K562 (cell line): Measurements from ENCODE around the gene NR1D1. TPM values are rescaled to one million over a fixed set of nuclear protein-coding genes. Genes with fewer than 3 reads are reported as not detected.

Experiments
- ATAC-seq: fragments of 200-7000 bp; cut with Tn5 transposase; 3 replicates; pipeline ENCODE4 v1.9.1; 2020; ENCODE audit warnings: moderate library complexity
- BruUV-seq: library from RNA; stranded (reverse); fragments of 400-500 nt; replicated peaks from 2 replicates; lab custom pipeline; 2021; lab: Mats Ljungman, UMichigan
- CTCF ChIA-PET: fragments of 300-600 bp; formaldehyde crosslinking; extraction: SDS; loops from one replicate; lab custom pipeline; 2021; ENCODE audit warnings: low intra/inter-chr PET ratio; lab: Yijun Ruan, JAX
- POLR2A ChIA-PET: fragments of 300-600, 350-650 bp; sonication (Branson Sonifier 250); formaldehyde crosslinking; extraction: SDS; loops from one replicate; lab custom pipeline; 2021; ENCODE audit warnings: antibody characterized with exemption, inconsistent platforms; lab: Yijun Ruan, JAX
- DNase-seq, 4 experiments: peaks; one replicate each; pipeline versions ENCODE4 v3.0.0 to v3.0.0-alpha.2; 2011 to 2018; ENCODE audit warnings: low spot score in 3 of 4, mixed read lengths in 3 of 4; ENCODE audit errors: extremely low read depth in 1 of 4
- FAIRE-seq: peaks from 2 replicates; lab custom pipeline; 2011; peaks lifted over from hg19 to GRCh38; lab: Jason Lieb, UNC
- H2AFZ ChIP-seq: 2 replicates; pipeline ENCODE4 v1.6.0; 2011; ENCODE audit warnings: low read depth, low read length, control low read depth, inconsistent platforms
- H3K27ac ChIP-seq: fragments of 200-600 bp; 3 replicates; pipeline ENCODE4 v1.8.0; 2011; ENCODE audit warnings: low read depth, mild to moderate bottlenecking, control low read depth, inconsistent platforms, low read length, moderate library complexity, mixed read lengths; ENCODE audit errors: extremely low read depth
- H3K27me3 ChIP-seq, 2 experiments: fragments of 300-600 bp in 1 of 2; 2 replicates in 1 of 2; 3 replicates in 1 of 2; pipeline versions ENCODE4 v1.6.0 to v1.8.0; 2011; ENCODE audit warnings: inconsistent platforms in 2 of 2, low read length in 2 of 2, mild to moderate bottlenecking in 1 of 2, mixed read lengths in 1 of 2, moderate library complexity in 1 of 2; ENCODE audit not compliant: control insufficient read depth in 2 of 2, insufficient read depth in 2 of 2
- H3K36me3 ChIP-seq: fragments of 300-600 bp; 3 replicates; pipeline ENCODE4 v1.8.0; 2011; ENCODE audit warnings: mild to moderate bottlenecking, low read length, inconsistent platforms; ENCODE audit not compliant: control insufficient read depth, insufficient read depth
- H3K4me1 ChIP-seq, 2 experiments: fragments of 200-600 bp in 1 of 2; replicated peaks in 1 of 2; 2 replicates in 1 of 2; 3 replicates in 1 of 2; pipeline versions ENCODE4 v1.5.1 to v1.8.0; 2011; ENCODE audit warnings: inconsistent platforms in 2 of 2, low read length in 2 of 2, mild to moderate bottlenecking in 1 of 2, mixed read lengths in 1 of 2, moderate library complexity in 1 of 2; ENCODE audit not compliant: control insufficient read depth in 2 of 2, insufficient read depth in 2 of 2
- H3K4me2 ChIP-seq: 2 replicates; pipeline ENCODE4 v1.6.1; 2011; ENCODE audit warnings: low read length, control low read depth, inconsistent platforms, mixed read lengths; ENCODE audit not compliant: insufficient read depth
- H3K4me3 ChIP-seq: fragments of 200-600 bp; sonication (generic), shearing (Covaris generic); 2 replicates; pipeline ENCODE4 v1.5.1; 2016; ENCODE audit warnings: control low read depth, inconsistent platforms
- H3K79me2 ChIP-seq: fragments of 200-600 bp; 3 replicates; pipeline ENCODE4 v1.8.0; 2011; ENCODE audit warnings: low read length, inconsistent platforms; ENCODE audit not compliant: control insufficient read depth, insufficient read depth
- H3K9ac ChIP-seq, 2 experiments: 2 replicates each; pipeline versions ENCODE4 v1.6.0 to v1.6.1; 2011; ENCODE audit warnings: low read depth in 2 of 2, low read length in 2 of 2, control low read depth in 1 of 2, inconsistent platforms in 1 of 2, mild to moderate bottlenecking in 1 of 2, mixed read lengths in 1 of 2; ENCODE audit not compliant: insufficient read depth in 1 of 2
- H3K9me1 ChIP-seq: one replicate; pipeline ENCODE4 v1.6.0; 2011; ENCODE audit warnings: inconsistent platforms, mild to moderate bottlenecking, low read length, moderate library complexity; ENCODE audit not compliant: control insufficient read depth, insufficient read depth
- H3K9me3 ChIP-seq: replicated peaks from 2 replicates; pipeline ENCODE4 v1.5.1; 2011; ENCODE audit warnings: low read depth, low read length, inconsistent platforms; ENCODE audit not compliant: control insufficient read depth, insufficient read depth
- H4K20me1 ChIP-seq: replicated peaks from 2 replicates; pipeline ENCODE4 v1.6.1; 2011; ENCODE audit warnings: low read length, inconsistent platforms, mixed read lengths; ENCODE audit not compliant: control insufficient read depth, insufficient read depth
- ATF7 ChIP-seq: fragments of 450-650 bp; IDR thresholded peaks from 2 replicates; pipeline ENCODE4 v1.7.1; 2014; ENCODE audit warnings: mild to moderate bottlenecking, moderate library complexity
- HMG20B ChIP-seq: fragments of 250-450 bp; sonication (Bioruptor Pico); IDR thresholded peaks from 2 replicates; pipeline ENCODE4 v1.5.0; 2021; ENCODE audit warnings: mild to moderate bottlenecking
- HNRNPLL ChIP-seq: fragments of 200-400 bp; formaldehyde crosslinking; IDR thresholded peaks from 2 replicates; pipeline ENCODE4 v1.6.1; 2017; ENCODE audit warnings: low read length, low read depth, mild to moderate bottlenecking; ENCODE audit not compliant: poor library complexity, severe bottlenecking
- KAT8 ChIP-seq: fragments of 450-650 bp; IDR thresholded peaks from 2 replicates; pipeline ENCODE4 v1.6.1; 2016; ENCODE audit warnings: low read depth, mild to moderate bottlenecking
- RBM25 ChIP-seq: fragments of 200-400 bp; formaldehyde crosslinking; IDR thresholded peaks from 2 replicates; pipeline ENCODE4 v1.6.1; 2018; ENCODE audit warnings: low read length, low read depth, moderate library complexity; ENCODE audit not compliant: severe bottlenecking
- SETDB1 ChIP-seq: IDR thresholded peaks from one replicate; pipeline ENCODE4 v1.6.1; 2012; ENCODE audit warnings: low read length, control low read depth, inconsistent platforms
- TAF15 ChIP-seq: fragments of 200-400 bp; formaldehyde crosslinking; IDR thresholded peaks from 2 replicates; pipeline ENCODE4 v1.6.1; 2017; ENCODE audit warnings: mild to moderate bottlenecking, low read depth, low read length, moderate library complexity
- TCF15 ChIP-seq: fragments of 250-450 bp; sonication (Bioruptor Pico); IDR thresholded peaks from 2 replicates; pipeline ENCODE4 v1.8.0; 2022; ENCODE audit warnings: moderate library complexity, mild to moderate bottlenecking, inconsistent platforms
- TRIM28 ChIP-seq: fragments of 450-650 bp; IDR thresholded peaks from 2 replicates; pipeline ENCODE4 v1.6.1; 2017
- ZBTB2 ChIP-seq: fragments of 450-650 bp; IDR thresholded peaks from 2 replicates; pipeline ENCODE4 v1.6.1; 2016; ENCODE audit warnings: antibody characterized with exemption
- ZBTB7A ChIP-seq: IDR thresholded peaks from 2 replicates; pipeline ENCODE4 v1.6.1; 2011; ENCODE audit warnings: low read depth, mild to moderate bottlenecking, low read length, moderate library complexity, borderline replicate concordance; ENCODE audit not compliant: control insufficient read depth
- ZNF121 ChIP-seq: sonication (generic); formaldehyde crosslinking; conservative IDR thresholded peaks from 2 replicates; pipeline ENCODE4 v1.8.0; 2022; ENCODE audit warnings: missing genetic modification reagents
- WGBS: fragments of 100-300 bp; shearing (Covaris generic); methylation state at CpG from one replicate; pipeline ENCODE4 v1.1.6; 2016; ENCODE audit warnings: low coverage, mixed read lengths; ENCODE audit not compliant: insufficient coverage; ENCODE audit errors: missing lambda C conversion rate; 5-methylcytosine and 5-hydroxymethylcytosine counted together
- in situ Hi-C: fragments of 300-500 bp; cut with MboI; formaldehyde crosslinking; loops from 4 replicates; pipeline ENCODE4 v1.15.0; 2018; ENCODE audit warnings: inconsistent platforms, mixed read lengths
- intact Hi-C: fragments of 100-400 bp; cut with micrococcal nuclease; formaldehyde crosslinking; loops from 2 replicates; pipeline ENCODE4 v1.14.2; 2022
- polyA plus RNA-seq, 8 experiments: library from polyadenylated mRNA; depleted of rRNA in 4 of 8; stranded (reverse) in 5 of 8; unstranded in 3 of 8; fragments of >200 nt; fragmentation: Nextera tagmentation in 2 of 8; fragmentation: Illumina TruSeq in 1 of 8; extraction: Ambion mirVana in 2 of 8; extraction: Trizol in 1 of 8; gene quantifications; 2 replicates each; pipeline versions ENCODE4 v1.2.1 to v1.2.3, GENCODE V29; 2011 to 2014; ENCODE audit warnings: inconsistent platforms in 1 of 8, missing spikeins in 1 of 8
- total RNA-seq, 7 experiments: library from RNA; depleted of rRNA in 6 of 7; stranded (reverse); fragments of >200 nt in 6 of 7; fragmentation: Illumina TruSeq in 2 of 7; extraction: Trizol in 2 of 7; gene quantifications; 2 replicates each; pipeline versions ENCODE4 v1.2.1 to v1.2.3, GENCODE V29; 2011 to 2021; ENCODE audit warnings: low replicate concordance in 1 of 7

The NR1D1 gene
- total and polyA plus RNA-seq, 9 of the 15 experiments (the other 6 are each of a cell fraction or from before 2014, with no cell fraction given) = 0.25 to 7.7 (median 0.65) TPM

- TF ChIP-seq ZBTB7A (peak; percentile 42), ATF7 (0 out of 2 replicates have a peak, but pooled peaks have one; percentile 14), SETDB1 (no peak)
These were observed 21.1 kb upstream of the NR1D1 start, which contains the start of gene MSL1 (continued) for GRCh38 chr17:40121181-40122135.

GRCh38 chr17:40115101-40115436, 14.7 kb upstream of the NR1D1 start:
- Histone ChIP-seq H3K9me3 (no peaks in the 10 kb centered on the region), H3K79me2 (peaks cover 2% of the 10 kb centered on the region; the same call in 2 of the 3 replicates), H3K9ac (0 out of 4 replicates have a peak overlapping the region, but pooled peaks of 1 of the 2 experiments have one; percentile 85), H3K4me2 (no peak overlapping the region), H4K20me1 (no peaks in the 10 kb centered on the region), H2AFZ (peak overlapping the region; percentile 90; the same call in 1 of the 2 replicates), H3K36me3 (peaks cover 2% of the 10 kb centered on the region; the same call in 1 of the 3 replicates), H3K27me3 (no peaks in the 10 kb centered on the region), H3K4me1 (peaks cover 39 to 53% of the 10 kb centered on the region in 2 experiments), H3K4me3 (no peak overlapping the region), H3K9me1 (no peaks in the 10 kb centered on the region), H3K27ac (no peak overlapping the region; the same call in 2 of the 3 replicates)
- FAIRE-seq = no peak
- ATAC-seq = no peak
- ChIA-PET CTCF (no interaction called here), POLR2A (interaction anchor here (0.6 to 8.0 kb wide), 3 partner anchors 14 to 219 kb away, joined by 3 to 66 read pairs (median 24); partner anchors contain the start of genes CASC3 and NR1D1)
- DNase-seq = no peak
- WGBS = 62% methylated on average over 2 of the region's 2 CpGs
- intact Hi-C loops (no loop called here), in situ Hi-C loops (no loop called here)
- BruUV-seq = no TSS peak
- no peak for TF ChIP-seq HNRNPLL
- TF ChIP-seq TCF15 (CRISPR knock-in tag) = no peak
- no peak for TF ChIP-seq KAT8
- TF ChIP-seq HMG20B (CRISPR knock-in tag) = no peak
- no peak for TF ChIP-seq TAF15
- TF ChIP-seq ZBTB2 = no peak
- peak; percentile 87 for TF ChIP-seq ZNF121 (CRISPR knock-in tag)
- TF ChIP-seq RBM25 = peak; percentile 47
- no peak for TF ChIP-seq TRIM28
